PFSK-1 (cell line): Measurements from ENCODE around the gene FAM3B.

Experiments
- POLR2AphosphoS5 ChIP-seq: IDR thresholded peaks from 2 replicates; pipeline ENCODE4 v1.6.1; 2012; ENCODE audit warnings: low read depth, mild to moderate bottlenecking, control low read depth, low read length, moderate library complexity
- SIN3A ChIP-seq: IDR thresholded peaks from 2 replicates; pipeline ENCODE4 v1.6.1; 2012; ENCODE audit warnings: mild to moderate bottlenecking, low read length, moderate library complexity, borderline replicate concordance; ENCODE audit not compliant: insufficient read depth

DNA sequence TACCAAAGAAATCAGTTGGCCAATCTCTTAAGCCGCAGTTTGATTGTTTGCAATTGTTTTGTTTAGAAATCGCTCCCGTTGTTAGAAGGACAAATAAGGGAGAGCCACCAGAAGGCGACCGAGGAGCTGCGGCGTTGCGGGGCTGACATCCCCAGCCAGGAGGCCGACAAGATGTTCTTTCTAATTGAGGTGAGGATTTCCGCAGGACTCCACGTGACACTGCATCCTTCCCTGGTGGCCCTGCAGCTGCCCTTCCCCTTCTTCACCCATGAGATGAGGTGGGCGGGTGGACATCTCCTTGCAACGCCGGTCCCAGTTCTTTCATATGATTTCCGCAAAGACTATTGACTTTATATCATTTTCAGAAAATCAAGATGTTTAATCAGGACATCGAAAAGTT lies 82.2 kb downstream of the FAM3B start:
- TF ChIP-seq SIN3A, result no peak
- no peak for TF ChIP-seq POLR2AphosphoS5
